Lung (tissue), 12 donors: ENCODE measurements around the gene CTDSPL. TPM values are rescaled to one million over a fixed set of nuclear protein-coding genes. Genes with fewer than 3 reads are reported as not detected.

Experiments used
- ATAC-seq: fragments of 200-7000 bp; cut with Tn5 transposase; one replicate; pipeline ENCODE4 v1.9.1; 2020; ENCODE audit warnings: moderate number of reproducible peaks; ENCODE audit not compliant: insufficient read depth, low FRiP score
- DNase-seq, 3 donors: peaks; one replicate each; pipeline ENCODE4 v3.0.0-alpha.2; 2013 to 2017
- H3K27ac ChIP-seq, 2 donors: one replicate each; pipeline ENCODE4 v1.5.1; 2013; ENCODE audit warnings: mild to moderate bottlenecking in 2 of 2, moderate library complexity in 2 of 2, control low read depth in 1 of 2, inconsistent platforms in 1 of 2, low read depth in 1 of 2, low read length in 1 of 2
- H3K27me3 ChIP-seq, 3 donors: one replicate each; pipeline ENCODE4 v1.5.1; 2013; ENCODE audit warnings: low read length in 2 of 3; ENCODE audit not compliant: control insufficient read depth in 3 of 3, insufficient read depth in 3 of 3
- H3K36me3 ChIP-seq, 4 donors: one replicate each; pipeline ENCODE4 v1.5.1; 2013; ENCODE audit warnings: low read length in 4 of 4, mild to moderate bottlenecking in 1 of 4, moderate library complexity in 1 of 4; ENCODE audit not compliant: control insufficient read depth in 4 of 4, insufficient read depth in 4 of 4
- H3K4me1 ChIP-seq, 5 donors: one replicate each; pipeline ENCODE4 v1.5.1; 2013; ENCODE audit warnings: low read length in 5 of 5, mild to moderate bottlenecking in 2 of 5, moderate library complexity in 1 of 5; ENCODE audit not compliant: control insufficient read depth in 5 of 5, insufficient read depth in 5 of 5
- H3K4me3 ChIP-seq: one replicate; pipeline ENCODE4 v1.5.1; 2013; ENCODE audit warnings: mild to moderate bottlenecking, control low read depth, moderate library complexity
- H3K9ac ChIP-seq, 2 donors: one replicate each; pipeline ENCODE4 v1.5.1; 2013; ENCODE audit warnings: low read length in 2 of 2, control low read depth in 1 of 2; ENCODE audit not compliant: insufficient read depth in 1 of 2
- H3K9me3 ChIP-seq, 4 donors: one replicate each; pipeline ENCODE4 v1.5.1; 2013; ENCODE audit warnings: low read length in 3 of 4, mild to moderate bottlenecking in 1 of 4, moderate library complexity in 1 of 4; ENCODE audit not compliant: control insufficient read depth in 4 of 4, insufficient read depth in 3 of 4
- CTCF ChIP-seq: IDR thresholded peaks from 2 replicates; pipeline ENCODE4 v1.5.1; 2012; ENCODE audit warnings: mild to moderate bottlenecking; ENCODE audit errors: control extremely low read depth, extremely low read depth
- WGBS, 2 donors: extraction: QIAGEN DNeasy Blood & Tissue Kit; methylation state at CpG; one replicate each; pipeline ENCODE4 v1.1.7; 2013; 5-methylcytosine and 5-hydroxymethylcytosine counted together
- polyA plus RNA-seq, 2 donors: library from polyadenylated mRNA; stranded (reverse); fragments of 200-250 nt; gene quantifications; one replicate each; pipeline ENCODE4 v1.2.1, GENCODE V29; 2013
- total RNA-seq, 2 donors: library from RNA; depleted of rRNA in 1 of 2; stranded (reverse); fragments of >200 nt in 1 of 2; gene quantifications; one replicate each; pipeline ENCODE4 v1.2.1, GENCODE V29; 2014 to 2021
- donor health status: control.
- donor health status: control.
- donor health status: Bipolar disorder and iron deficiency.
- donor health status: healthy.
- donor health status: DM: yes; HTN: yes; CAD: no.

Gene CTDSPL
- total and polyA plus RNA-seq, 4 donors = 12.5 to 79.1 (median 33.5) TPM

DNA sequence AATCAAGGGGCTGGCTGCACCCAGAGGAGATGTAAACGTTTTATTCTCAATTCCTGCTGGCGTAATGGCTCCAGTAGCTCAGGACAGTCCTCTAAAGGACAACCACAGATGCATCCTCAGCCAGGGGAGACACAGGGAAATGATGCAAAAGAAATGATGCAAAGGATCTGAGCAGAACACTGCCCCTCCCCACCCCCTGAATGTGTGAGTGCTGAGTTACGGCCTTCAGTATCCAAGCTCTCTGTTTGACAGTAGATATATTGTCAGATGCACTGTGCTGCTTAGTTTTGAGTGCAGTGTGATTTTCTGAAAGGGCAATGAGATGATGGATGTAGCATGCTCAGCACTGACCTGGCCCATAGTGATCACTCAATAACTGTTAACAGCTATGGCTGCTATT, 41.4 kb upstream of the CTDSPL start:
- H3K36me3 ChIP-seq = peaks cover 0 to 44% (median 9%) of the 10 kb centered on the region in 4 donors
- DNase-seq (no peak), ATAC-seq (no peak)
- no peaks in the 10 kb centered on the region for H3K27me3 ChIP-seq
- H3K9me3 ChIP-seq = peaks cover 0 to 1% (median 0%) of the 10 kb centered on the region in 4 donors
- 62 to 74% methylated on average over 3 of the region's 3 CpGs for WGBS, 2 donors
- H3K27ac ChIP-seq = no peak overlapping the region
- no peak overlapping the region for H3K9ac ChIP-seq
- H3K4me1 ChIP-seq = peaks cover 0 to 8% (median 0%) of the 10 kb centered on the region in 5 donors
- no peak overlapping the region for H3K4me3 ChIP-seq
- TF ChIP-seq CTCF = no peak

DNA sequence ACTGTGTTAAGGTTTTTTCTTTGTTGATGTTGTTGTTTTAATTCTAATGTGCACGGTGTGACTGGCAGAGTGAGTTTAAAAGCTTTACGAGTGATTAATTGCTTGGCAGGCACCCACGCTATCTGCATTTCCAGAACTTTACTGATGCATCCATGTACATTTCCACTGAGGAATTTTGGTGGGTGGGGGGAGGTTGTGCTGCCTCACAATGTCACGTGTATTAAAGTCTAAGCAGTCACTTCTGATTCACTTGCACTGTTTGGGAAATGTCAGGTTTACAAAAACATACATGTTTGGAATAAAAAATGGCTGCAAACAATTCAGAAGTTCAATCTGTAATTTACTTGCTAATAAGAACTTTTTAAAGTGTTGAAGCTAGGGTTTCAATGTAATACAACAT, 38.5 kb upstream of the CTDSPL start:
- H3K9me3 ChIP-seq = no peaks in the 10 kb centered on the region
- ATAC-seq (no peak), DNase-seq (no peak)
- peaks cover 0 to 17% (median 0%) of the 10 kb centered on the region in 5 donors for H3K4me1 ChIP-seq
- H3K27ac ChIP-seq = no peak overlapping the region
- H3K4me3 ChIP-seq = no peak overlapping the region
- H3K36me3 ChIP-seq = peaks cover 0 to 32% (median 4%) of the 10 kb centered on the region in 4 donors
- TF ChIP-seq CTCF = no peak
- no peaks in the 10 kb centered on the region for H3K27me3 ChIP-seq
- no peak overlapping the region for H3K9ac ChIP-seq
- 76 to 79% methylated on average over 4 of the region's 4 CpGs for WGBS, 2 donors

DNA sequence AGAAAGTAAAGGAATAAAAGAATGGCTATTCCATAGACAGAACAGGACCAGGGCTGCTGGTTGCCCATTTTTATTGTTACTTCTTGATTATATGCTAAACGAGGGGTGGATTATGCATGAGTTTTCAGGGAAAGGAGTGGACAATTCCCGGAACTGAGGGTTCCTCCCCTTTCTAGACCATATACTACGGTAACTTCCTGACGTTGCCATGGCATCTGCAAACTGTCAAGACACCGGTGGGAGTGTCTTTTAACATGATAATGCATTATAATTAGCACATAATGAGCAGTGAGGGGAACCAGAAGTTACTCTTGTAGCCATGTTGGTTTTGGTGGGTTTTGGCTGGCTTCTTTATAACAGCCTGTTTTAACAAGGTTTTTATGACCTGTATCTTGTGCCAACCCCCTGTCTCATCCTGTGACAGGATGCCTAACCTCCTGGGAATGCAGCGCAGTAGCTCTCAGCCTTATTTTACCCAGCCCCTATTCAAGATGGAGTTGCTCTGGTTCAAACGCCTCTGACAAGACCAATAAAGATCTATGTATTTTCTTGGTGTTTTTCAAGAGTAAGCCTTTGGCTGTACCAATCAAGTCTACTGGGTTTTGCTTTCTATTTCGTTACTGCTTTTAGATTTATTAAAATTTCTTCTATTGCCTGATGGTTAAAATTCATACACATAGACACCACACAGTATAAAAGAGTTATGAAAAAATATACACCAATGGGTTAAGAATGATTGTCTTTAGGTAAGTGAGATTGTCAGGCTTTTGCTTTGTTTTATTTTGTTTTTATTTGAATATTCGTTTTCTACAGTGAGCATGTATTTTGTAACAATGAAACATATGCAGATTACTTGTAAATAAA, 37.4 kb upstream of the CTDSPL start:
- Histone ChIP-seq H3K9ac (no peak overlapping the region), H3K27me3 (no peaks in the 10 kb centered on the region), H3K4me1 (peaks cover 0 to 16% (median 0%) of the 10 kb centered on the region in 5 donors), H3K36me3 (peaks cover 0 to 35% (median 5%) of the 10 kb centered on the region in 4 donors), H3K27ac (no peak overlapping the region), H3K4me3 (no peak overlapping the region), H3K9me3 (no peaks in the 10 kb centered on the region)
- 88 to 91% methylated on average over 9 of the region's 9 CpGs for WGBS, 2 donors
- no peak for TF ChIP-seq CTCF
- DNase-seq = no peak
- no peak for ATAC-seq
